Measurements from ENCODE around the gene GSTP1. TPM values are rescaled to one million over a fixed set of nuclear protein-coding genes. Genes with fewer than 3 reads are reported as not detected.
A peak's percentile ranks its signal among the peaks of the same experiment; 100 is the strongest.

GSTP1 gene
- total RNA-seq, 1 donor from 2014 or later, result 1,931 TPM

DNA sequence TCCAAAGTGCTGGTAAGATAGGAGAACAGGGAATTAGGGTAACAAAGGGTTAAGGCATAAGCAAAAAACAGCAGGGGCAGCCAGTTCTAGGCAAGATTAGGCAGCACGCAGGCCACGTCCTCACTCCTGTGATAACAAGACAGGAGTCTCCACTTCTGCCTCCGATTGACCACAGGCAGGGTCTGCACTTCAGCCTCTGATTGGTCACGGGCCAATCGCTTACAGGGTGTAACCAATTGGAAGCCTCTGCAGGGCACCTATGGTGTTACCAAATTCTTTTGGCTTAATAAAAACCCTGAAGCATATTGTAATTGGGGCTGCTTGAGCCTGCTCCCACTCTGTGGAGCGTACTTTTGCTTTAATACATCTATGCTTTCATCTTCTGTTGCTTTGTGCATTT, 12.2 kb upstream of the GSTP1 start:
- Histone ChIP-seq H3K27me3 (ENCODE audit: control insufficient read depth, insufficient read depth, low read length) (no peaks in the 10 kb centered on the region), H3K4me3 (ENCODE audit: low read depth, low read length) (no peak overlapping the region), H3K36me3 (ENCODE audit: control insufficient read depth, insufficient read depth, low read length) (no peaks in the 10 kb centered on the region)
- DNase-seq (ENCODE audit: low read depth) (no peak), FAIRE-seq (no peak)
- TF ChIP-seq CTCF (IDR thresholded peaks at IDR 0.05; ENCODE audit: insufficient read depth, low read length, severe bottlenecking), result no peak

GRCh38 chr11:67572305-67572704, 11.3 kb upstream of the GSTP1 start:
- TF ChIP-seq CTCF (IDR thresholded peaks at IDR 0.05; ENCODE audit: insufficient read depth, low read length, severe bottlenecking), result no peak
- FAIRE-seq, result no peak
- Histone ChIP-seq H3K27me3 (ENCODE audit: control insufficient read depth, insufficient read depth, low read length) (no peaks in the 10 kb centered on the region), H3K4me3 (ENCODE audit: low read depth, low read length) (no peak overlapping the region), H3K36me3 (ENCODE audit: control insufficient read depth, insufficient read depth, low read length) (no peaks in the 10 kb centered on the region)
- no peak for DNase-seq (ENCODE audit: low read depth)

GRCh38 chr11:67572747-67573419, 10.7 kb upstream of the GSTP1 start:
- DNase-seq (ENCODE audit: low read depth) (peak; percentile 55), FAIRE-seq (no peak)
- TF ChIP-seq CTCF (IDR thresholded peaks at IDR 0.05; ENCODE audit: insufficient read depth, low read length, severe bottlenecking), result peak; percentile 86
- no peaks in the 10 kb centered on the region for H3K36me3 ChIP-seq (ENCODE audit: control insufficient read depth, insufficient read depth, low read length)
- H3K27me3 ChIP-seq (ENCODE audit: control insufficient read depth, insufficient read depth, low read length), result no peaks in the 10 kb centered on the region
- H3K4me3 ChIP-seq (ENCODE audit: low read depth, low read length), result no peak overlapping the region

- Histone ChIP-seq H3K4me3 (ENCODE audit: low read depth, low read length) (no peak overlapping the region), H3K36me3 (ENCODE audit: control insufficient read depth, insufficient read depth, low read length) (no peaks in the 10 kb centered on the region), H3K27me3 (ENCODE audit: control insufficient read depth, insufficient read depth, low read length) (no peaks in the 10 kb centered on the region)
- DNase-seq (ENCODE audit: low read depth) (no peak), FAIRE-seq (no peak)
- no peak for TF ChIP-seq CTCF (IDR thresholded peaks at IDR 0.05; ENCODE audit: insufficient read depth, low read length, severe bottlenecking)
These were observed 8.7 kb upstream of the GSTP1 start for GRCh38 chr11:67574938-67575337.

DNA sequence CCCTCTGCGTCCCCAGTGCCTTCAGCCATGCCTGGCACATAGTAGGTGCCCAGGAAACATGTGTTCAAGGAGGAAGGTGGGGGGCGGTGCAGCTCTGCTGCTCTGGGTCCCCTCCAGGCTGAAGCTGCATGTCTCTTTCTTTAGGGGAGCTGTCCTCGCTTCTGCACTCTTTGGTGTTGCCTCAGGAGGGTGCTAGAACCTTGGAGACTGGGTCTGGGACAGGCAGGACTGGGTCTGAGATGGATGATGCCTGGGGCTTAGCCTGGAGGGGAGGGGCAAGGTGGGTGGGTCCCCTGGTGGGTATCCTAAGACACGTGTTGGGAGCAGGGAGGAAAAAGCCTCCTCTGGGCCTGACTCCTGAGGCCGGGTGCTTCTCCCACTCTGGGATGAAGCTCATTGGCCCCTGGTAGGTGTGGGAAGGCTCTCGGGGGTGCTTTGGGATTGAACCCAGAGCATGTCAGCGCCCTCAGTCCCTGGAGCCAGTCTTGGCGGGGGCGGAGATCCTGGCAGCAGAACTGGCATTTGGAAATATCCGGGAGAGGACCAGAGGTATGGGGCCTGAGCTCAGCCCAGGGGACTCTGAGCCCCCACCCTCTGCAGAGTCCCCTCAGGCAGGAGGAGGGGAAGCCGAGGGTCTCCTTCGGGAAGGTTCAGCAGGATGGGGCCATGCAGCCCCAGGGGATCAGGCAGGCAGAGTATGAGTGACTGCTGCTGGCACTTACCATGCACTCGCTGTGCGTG, 6.7 kb upstream of the GSTP1 start:
- TF ChIP-seq CTCF (IDR thresholded peaks at IDR 0.05; ENCODE audit: insufficient read depth, low read length, severe bottlenecking), result peak; percentile 22
- no peak for FAIRE-seq

More for the DNA sequence above, 6.7 kb upstream of the GSTP1 start:
- DNase-seq (ENCODE audit: low read depth), result no peak
- no peaks in the 10 kb centered on the region for H3K27me3 ChIP-seq (ENCODE audit: control insufficient read depth, insufficient read depth, low read length)
- H3K36me3 ChIP-seq (ENCODE audit: control insufficient read depth, insufficient read depth, low read length), result no peaks in the 10 kb centered on the region
- H3K4me3 ChIP-seq (ENCODE audit: low read depth, low read length), result no peak overlapping the region
